Suppressor macrophage (primary cell): ENCODE measurements around the gene FRYL.
"Not testable (repeated sequence)": the region's sequence is repeated elsewhere in the genome, so short reads cannot be mapped to it uniquely, and the experiment has no call there.

Experiments used
- DNase-seq, 4 experiments: peaks; one replicate each; pipeline ENCODE4 v3.0.0-alpha.2; 2020 to 2022

FRYL gene

DNA sequence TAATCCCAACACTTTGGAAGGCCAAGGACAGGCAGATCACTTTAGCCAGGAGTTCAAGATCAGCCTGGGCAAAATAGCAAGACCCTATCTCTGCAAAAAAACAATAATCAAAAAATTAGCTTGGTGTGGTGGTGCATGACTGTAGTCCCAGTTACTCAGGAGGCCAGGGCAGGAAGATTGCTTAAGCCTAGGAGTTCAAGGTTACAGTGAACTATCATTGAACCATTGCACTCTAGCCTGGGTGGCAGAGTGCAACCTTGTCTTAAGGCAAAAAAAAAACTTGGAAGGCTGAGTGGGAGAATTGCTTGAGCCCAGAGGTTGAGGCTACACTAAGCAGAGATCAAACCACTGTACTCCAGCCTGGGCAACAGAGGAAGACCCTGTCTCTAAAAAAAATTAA lies 5.2 kb upstream of the FRYL start:
- DNase-seq, result no peak

DNA sequence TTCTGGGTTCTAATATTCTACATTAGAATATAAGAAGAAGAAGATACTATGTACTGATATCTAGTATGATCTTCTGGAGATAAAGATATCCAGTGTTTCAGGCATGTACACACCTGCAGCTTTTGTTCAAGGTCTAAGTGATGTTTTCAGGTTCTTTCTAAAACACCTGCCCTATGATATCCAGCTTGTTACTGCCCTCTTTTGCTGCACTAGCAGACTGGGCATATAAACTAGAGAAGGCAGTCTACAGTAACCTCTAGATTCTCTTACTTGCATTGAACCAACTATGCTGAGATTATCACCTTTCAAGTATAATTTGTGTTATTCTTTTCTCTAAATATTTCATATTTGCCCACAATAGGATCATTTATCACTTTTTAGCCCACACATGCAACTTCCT lies 1.9 kb upstream of the FRYL start:
- no peak for DNase-seq

DNA sequence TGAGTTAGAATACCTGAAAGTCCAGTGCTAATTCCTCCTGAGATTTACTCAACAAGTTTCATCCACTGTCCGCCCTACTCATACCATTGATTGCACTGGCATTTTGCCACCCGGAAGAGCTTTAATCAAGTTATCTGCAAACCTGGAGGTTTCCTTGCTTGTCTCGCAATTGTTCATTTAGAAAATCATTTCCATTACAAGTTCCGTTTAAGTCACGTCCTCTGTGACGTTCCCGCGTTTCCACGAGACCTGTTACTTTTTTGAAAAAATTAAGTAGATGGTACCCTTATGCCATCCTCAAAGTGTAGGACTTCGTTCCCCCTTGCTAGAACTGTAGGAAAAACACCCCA lies 761 bp upstream of the FRYL start:
- DNase-seq, result peak; percentile 42 to 63 (median 56)

DNA sequence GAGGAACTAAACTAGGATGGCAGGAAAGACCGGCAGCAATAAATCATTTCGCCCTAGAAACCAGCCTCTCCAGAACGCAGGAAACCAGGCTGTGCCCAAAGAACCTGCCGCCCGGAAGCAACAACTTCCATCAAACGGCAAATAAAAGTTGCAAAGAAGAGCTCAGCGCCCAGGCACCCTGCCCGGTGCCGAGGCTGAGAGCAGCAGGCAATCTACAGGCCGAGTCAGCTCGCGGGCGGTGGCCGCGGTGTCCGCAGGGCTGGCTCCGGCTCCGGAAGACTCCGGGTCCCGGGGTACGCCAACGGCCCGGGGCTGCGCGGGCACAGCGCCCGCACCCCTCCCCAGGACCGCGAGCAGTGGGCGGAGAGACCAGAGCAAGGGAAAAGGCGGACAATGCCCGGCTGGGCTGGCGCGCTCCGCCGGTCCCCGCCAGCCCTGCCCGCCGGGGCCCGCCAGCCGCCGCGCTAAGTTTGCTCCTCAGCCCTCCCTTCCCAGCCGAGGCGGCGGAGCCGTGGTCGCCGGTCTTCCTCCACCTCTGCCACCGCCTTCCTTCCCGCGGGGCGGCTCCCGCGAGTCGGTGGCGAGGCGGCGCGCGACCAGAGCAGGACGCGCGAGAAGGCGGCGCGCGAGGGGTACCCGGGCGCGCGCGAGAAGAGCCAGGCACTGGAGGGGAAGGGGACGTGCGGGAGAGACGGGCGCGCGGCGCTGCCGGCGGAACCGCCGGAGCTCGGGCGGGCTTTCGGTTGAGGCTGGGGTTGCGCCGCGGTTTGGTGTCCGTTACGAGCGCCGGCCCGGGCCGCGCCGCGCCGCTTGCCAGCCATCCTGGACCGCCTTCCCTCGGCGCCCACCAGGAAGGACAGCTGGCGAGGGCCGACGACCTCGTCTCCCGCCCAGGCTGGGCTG lies 733 bp downstream of the FRYL start:
- DNase-seq, result peak; percentile 68 to 90 (median 83)

DNA sequence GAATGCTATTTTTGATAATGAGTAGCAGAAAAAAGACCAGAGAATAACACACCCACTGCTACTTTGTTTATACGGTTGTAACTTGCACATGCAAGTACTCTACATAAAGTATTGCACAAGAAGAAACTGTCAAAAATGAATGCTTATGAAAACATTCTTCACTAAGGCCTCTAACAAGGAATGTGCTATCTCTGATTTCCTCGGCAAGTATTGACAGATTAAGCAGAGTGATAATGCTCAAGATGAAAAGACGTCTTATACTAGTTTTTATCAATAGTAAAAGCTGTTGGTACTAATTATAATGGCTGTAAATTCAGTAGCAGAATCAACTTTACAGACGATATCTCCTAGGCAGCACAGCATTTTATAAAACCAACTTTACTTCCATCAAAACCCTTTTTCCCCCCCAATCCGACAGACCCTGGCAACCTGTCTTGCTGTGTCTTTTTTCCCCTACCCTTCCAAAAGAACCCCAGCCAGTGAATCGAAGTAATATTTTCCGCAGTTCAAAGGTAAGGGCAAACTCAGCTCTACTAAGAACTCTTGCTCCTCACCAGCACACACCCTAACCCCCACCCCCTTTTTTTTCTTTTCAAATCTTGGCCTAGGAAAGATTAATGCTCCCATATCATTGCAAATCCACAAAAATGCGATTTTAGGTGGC lies 1.5 kb downstream of the FRYL start:
- peak in 2 of 4 experiments; percentile 32 to 48 for DNase-seq

DNA sequence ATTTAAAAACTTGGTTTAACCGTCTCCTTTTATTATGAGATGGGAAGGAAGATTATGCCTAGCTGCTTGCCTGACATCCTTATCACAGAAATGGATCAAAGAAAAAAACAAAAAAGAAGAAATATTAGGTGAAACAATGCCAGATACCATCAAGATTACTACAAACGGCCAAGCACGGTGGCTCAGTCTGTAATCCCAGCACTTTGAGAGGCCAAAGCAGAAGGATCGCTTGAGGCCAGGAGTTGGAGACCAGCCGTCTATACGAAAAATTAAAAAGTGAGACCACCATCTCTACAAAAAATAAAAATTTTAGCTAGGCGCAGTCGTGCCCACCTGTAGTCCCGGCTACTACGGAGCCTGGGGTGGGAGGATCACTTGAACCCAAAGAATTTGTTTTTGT lies 2.3 kb downstream of the FRYL start:
- no peak for DNase-seq

DNA sequence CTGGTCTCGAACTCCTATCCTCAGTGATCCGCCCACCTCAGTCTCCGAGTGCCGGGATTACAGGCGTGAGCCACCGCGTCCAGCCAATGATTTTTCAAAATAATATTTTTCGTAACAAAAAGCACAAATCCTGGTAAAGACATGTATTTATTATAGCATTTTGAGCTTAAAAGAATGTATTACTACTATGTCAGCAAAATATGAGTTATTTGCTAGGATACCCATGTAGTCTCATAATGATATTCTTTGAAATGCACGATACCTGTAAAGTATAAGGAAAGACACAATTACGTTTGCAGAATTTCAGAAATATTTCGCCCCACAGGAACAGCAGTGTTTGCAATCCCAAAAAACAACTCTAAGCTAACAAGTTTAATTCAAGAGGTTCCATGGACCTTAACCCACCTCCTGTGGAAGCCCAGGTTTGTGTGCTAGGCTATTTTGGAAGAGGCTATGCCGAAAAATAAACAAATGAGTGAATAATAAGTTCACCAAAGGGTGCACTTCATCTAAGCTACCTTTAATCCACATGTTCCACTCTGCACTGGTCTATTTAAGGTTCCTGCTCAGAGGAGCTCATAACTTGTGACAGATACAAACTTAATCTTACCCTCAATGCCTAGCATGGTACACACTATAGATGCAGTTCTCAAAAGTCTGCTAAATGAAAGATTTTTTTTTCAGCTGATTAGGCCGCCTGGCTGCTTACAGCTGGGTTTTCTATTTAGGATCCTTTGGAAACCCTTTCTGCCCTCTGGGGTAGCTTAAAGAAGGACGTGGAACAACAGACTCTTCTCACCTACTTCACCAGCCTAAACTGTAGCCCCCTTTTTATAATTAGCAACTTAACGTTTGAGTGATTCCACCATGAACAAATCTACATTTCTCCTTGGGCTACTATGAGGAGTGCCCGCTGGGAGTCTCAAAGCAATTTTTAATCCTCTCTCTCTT lies 5.0 kb downstream of the FRYL start:
- no peak for DNase-seq

DNA sequence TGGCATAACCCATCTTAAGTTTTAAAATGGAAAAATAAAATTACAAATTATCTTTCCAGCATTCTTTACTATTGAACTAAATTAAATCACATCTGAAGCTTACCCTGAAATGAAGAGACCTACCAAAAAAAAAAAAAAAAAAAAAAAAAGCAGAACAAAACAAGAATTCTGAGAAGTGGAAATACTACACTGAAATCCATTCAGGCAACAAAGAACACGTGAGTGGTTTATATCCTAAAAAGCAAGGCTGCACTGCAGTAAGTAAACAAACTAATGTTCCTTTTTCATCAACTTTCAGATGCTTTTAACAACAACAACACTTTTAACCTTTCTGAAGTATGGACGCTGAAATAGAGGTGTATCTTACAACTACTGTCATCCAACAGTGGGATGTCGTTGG lies 7.5 kb downstream of the FRYL start:
- peak; percentile 6 to 61 (median 35) for DNase-seq

DNA sequence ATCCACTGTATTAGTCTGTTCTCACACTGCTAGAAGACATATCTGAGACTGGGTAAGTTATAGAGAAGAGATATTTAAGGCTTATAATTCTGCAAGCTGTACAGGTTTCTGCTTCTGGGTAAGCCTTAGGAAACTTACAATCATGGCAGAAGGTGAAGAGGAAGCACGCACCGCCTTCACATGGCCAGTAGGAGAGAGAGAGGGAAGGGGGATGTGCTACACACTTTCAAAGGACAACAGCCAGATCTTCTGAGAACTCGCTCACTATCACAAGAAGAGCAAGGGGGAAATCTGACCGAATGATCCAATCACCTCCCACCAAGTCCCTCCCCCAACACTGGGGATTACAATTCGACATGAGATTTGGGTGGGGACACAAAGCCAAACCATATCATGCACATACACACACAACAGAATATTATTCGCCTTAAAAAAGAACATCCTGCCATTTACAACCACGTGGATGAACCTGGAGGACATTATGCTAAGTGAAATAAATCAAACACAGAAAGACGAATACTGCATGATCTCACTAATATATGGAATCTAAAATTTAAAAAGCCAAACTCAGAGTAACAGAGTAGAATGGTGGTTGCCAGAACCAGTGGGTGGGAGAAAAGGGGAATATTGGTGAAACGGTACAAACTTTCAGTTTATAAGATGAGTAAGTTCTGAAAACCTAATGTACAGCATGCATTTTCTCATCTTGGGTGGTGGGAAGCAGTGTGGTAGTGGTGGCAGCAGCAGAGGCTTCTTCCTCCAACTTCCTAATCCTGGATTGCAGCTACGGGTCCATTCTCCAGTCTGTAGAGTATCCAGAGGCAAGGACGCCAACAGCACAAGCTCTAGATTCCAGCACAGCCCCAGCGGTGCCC lies 12.8 kb downstream of the FRYL start:
- DNase-seq, result no peak

DNA sequence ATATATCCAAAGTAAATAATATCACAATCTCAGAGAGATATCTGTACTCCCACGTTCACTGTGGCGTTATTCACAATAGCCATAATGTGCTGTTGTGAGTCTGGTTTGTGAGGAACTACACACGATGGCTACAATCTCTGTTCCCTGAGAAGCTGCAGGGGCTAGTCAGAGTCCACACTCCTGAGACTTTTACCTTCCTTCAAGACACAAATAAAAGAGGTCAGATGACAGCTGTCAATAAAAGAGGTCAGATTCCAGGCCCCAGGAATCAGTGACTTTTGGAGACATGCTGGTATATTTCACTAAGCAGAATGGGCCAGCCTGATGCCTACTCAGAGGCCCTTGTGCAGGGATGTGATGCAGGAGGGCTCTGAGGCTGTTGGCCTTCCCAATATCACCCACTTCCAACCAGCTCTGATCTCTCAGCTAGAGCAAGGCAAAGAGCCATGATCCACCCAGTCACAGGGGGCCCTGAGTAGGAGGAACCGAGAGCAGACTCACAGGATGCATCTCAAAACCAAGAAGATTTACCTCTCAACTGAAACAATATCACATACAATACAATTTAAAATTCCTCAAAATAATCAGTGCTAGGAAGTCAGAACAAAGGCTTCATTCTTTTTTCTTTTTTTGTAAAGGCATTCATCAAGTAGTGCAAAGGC lies 13.8 kb downstream of the FRYL start:
- no peak for DNase-seq

DNA sequence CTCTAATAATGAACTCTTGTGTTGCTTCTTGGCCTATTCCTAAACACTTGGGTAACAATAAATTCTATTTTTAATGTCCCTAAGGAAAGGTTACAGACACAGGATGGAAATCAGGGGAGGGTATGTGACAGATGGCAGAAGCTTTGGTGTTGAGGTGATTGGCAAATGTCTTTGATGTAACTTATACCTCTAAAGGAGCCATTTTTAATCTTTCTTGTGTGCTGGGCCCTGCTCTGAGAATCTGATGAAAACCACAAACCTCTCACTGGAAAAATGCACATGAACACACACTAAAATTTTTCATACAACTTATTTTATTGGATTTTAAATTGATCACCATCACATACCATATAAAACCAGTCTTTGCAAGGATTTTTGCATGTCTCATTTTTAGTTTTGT lies 17.7 kb downstream of the FRYL start:
- DNase-seq, result no peak

DNA sequence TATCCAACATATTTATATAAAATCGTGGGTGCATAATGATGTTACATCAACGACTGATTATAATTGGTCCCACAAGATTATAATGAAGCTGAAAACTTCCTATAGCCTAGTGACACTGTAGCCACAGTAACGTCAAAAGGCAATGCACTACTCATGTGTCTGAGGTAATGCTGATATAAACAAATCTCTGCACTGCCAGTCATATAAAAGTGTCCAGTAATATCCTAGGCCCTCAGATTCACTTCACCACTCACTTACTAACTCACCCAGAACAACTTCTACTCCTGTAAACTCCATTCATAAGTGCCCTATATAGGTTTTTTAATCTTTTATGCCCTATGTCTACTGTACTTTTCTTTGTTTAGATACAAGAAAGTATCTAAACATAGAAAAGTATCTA lies 18.8 kb downstream of the FRYL start:
- DNase-seq, result no peak

DNA sequence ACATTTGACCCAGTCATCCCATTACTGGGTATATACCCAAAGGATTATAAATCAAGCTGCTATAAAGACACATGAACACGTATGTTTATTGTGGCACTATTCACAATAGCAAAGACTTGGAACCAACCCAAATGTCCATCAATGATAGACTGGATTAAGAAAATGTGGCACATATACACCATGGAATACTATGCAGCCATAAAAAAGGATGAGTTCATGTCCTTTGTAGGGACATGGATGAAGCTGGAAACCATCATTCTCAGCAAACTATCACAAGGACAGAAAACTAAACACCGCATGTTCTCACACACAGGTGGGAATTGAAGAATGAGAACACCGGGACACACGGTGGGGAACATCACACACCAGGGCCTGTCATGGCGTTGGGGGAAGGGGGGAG lies 21.4 kb downstream of the FRYL start:
- not testable (repeated sequence) for DNase-seq

DNA sequence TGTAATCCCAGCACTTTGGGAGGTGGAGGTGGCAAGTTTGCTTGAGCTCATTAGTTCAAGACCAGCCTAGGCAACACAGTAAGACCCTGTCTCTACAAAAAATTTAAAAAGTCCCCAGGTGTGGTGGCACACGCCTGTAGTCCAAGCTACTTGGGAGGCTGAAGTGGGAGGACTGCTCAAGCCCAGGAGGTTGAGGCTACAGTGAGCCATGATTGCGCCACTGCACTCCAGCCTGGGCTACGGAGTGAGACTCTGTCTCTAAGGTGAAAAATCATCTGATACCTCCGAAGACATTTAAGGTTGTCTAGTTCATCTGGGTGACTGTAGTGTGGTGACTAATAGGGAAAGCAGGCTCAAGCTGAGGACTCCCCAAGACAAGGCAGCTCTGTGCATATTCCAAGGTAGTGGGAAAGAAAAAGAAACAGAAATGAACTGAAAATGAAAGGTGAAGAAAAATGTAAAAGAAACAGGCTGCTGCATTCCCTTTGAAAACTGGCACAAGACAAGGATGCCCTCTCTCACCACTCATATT lies 23.3 kb downstream of the FRYL start:
- no peak for DNase-seq

DNA sequence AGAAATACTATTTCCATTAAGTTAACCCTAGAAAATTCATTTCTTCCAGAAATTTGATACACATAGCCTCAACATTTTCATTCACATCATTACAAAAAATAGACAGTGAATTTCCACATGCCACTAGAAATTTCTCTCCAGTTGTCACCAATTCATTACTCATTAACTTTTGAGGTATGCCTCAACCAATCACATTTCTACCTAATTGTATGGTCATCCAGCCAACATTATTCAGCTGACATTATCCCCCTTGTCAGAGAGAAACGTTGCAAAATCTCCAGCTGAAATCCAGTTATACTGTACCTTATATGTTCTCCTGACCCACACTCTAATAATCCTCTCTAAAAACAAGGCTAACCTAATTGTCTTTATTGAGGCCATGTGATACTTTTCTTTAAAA lies 24.8 kb downstream of the FRYL start:
- DNase-seq, result no peak

DNA sequence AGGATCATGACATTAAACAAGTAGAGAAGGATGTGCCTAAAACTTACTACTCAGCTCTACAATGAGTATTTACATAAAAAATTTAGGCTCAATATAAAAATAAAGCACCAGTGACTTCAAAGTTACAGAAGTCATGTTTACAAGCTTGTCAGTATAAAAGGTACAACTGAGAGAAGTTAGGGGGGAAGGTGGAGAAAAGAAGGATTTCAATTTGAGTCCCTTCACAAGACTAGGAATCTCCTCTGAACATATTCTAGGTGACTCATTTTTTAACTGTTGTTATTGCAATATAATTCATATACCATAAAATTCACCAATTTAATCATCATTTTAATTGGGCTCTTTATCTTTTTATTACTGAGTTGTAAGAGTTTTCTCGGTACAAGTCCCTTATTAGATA lies 26.9 kb downstream of the FRYL start:
- no peak for DNase-seq

DNA sequence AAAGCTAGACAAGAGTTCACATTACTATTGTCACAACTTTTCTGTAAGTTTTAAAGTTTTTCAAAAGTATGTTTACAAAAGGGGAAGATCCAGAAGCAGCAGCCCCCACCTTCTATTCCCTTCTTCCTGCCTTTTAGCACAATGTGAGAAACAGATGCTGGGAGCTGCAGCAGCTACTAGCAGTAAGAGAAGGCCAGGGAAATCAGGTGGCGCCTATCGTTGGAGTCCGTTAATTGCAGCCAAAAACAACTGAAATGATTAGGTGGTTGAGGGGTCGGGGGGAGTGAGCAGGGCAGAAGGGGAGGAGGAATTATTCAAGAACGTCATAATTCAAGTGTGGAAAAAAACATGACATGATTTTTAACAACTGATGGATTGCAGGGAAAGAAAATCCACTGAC lies 27.4 kb downstream of the FRYL start:
- peak in 3 of 4 experiments; percentile 15 to 17 (median 16) for DNase-seq

DNA sequence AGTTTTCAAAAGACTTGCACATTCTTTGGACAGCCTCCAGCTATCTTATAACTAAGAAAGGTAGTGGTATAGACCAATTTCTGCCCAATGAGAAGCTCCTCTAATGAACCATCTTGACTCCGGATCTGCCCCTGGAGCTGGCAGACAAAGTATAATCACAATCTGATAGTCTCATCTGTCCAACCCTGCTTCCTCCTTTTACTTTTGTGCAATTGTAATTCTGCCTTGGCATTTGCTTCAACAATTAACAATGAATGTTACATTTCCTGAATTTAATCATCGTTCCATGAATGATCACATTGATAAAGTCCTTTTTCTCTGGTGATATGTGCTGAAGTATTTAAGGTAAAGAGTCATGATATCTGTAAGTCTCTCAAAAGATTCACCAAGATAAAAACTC lies 27.8 kb downstream of the FRYL start:
- no peak for DNase-seq

DNA sequence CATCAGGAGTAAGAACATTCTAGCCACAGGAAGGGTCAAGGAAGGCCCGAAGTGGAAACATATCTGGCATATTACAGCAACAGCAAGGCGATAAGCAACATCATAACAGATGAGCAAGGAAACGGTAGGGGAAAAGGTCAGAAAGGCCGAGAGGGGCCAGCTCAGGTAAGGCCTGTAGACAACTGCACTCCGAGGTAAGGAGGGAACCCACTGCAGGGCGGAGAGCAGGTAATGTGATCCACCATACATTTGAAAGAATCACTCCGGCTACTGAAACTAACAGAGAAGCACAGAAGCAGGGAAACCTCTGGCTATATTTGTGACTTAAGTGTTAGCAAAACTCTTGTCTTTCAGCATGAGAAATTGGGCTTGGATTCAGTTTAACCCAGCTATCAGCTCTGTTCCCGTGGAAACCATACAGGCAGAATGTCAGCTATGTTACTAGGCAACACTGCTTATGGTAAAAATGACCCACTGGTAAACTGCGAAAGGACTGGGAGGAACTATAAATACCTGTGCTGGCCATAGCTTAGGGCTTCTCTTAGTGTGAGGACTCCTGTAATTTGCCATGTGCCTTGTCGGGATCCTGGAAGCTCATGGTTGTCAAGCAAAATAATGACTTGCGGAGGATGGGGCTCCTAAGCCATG lies 31.0 kb downstream of the FRYL start:
- DNase-seq, result no peak

DNA sequence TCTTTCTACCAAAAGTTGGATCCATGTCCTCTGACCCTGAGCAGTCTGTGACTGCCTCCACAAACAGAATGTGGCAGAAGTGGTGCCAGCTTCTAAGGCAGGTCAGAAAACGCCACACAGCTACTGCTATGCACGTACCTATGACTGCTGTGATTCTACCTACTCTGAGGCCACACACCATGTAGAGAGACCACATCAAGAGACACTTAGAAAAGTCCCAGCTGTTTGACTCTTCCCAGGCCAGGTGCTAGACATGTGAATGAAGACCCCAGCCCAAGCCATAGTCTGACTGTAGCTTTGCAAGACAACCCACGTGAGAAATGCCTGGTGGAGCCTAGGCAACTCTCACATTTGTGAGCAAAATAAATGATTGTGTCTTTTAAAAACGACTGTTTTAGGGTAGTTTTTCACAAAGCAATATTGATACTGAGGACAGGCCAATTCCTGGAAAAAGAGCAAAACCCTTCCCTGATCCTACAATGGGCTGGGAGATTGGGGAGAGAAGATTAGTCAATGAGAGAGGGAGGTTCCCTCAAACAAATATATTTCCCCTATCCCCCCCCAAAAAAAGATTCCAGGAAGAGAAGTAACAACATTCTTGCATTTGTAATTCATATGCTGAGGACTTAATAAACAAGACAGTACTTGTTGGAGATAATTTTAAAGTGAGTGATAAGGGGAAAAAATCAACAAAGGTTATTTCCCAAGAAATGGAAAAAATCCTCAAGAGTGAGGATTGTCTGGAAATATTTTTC lies 33.3 kb downstream of the FRYL start:
- no peak for DNase-seq
